HepG2 (cell line): ENCODE measurements around the gene LRRC28.

Source experiments
- MAFG ChIP-seq: sonication (generic); formaldehyde crosslinking; IDR thresholded peaks from 2 replicates; pipeline ENCODE4 v1.5.1; 2020; ENCODE audit warnings: mild to moderate bottlenecking, missing genetic modification reagents
- MEF2D ChIP-seq: sonication (generic); formaldehyde crosslinking; IDR thresholded peaks from 2 replicates; pipeline ENCODE4 v1.5.1; 2020; ENCODE audit warnings: mild to moderate bottlenecking, missing genetic modification reagents
- SIN3A ChIP-seq: IDR thresholded peaks from 2 replicates; pipeline ENCODE4 v1.6.1; 2011; ENCODE audit warnings: low read depth, mild to moderate bottlenecking, control low read depth, low read length, borderline replicate concordance
- TAF1 ChIP-seq: sonication (generic); formaldehyde crosslinking; IDR thresholded peaks from 2 replicates; pipeline ENCODE4 v1.4.0; 2020; ENCODE audit warnings: missing genetic modification reagents
- YY1 ChIP-seq: IDR thresholded peaks from 2 replicates; pipeline ENCODE4 v1.6.1; 2011; ENCODE audit warnings: low read length, low read depth, moderate library complexity, mild to moderate bottlenecking; ENCODE audit not compliant: insufficient read depth, insufficient replicate concordance
- ZMYM4 ChIP-seq: sonication (generic); formaldehyde crosslinking; IDR thresholded peaks from 2 replicates; pipeline ENCODE4 v1.8.1; 2023; ENCODE audit warnings: mild to moderate bottlenecking, missing genetic modification reagents
- ZNF10 ChIP-seq: sonication (generic); formaldehyde crosslinking; IDR thresholded peaks from 2 replicates; pipeline ENCODE4 v1.4.0; 2020; ENCODE audit warnings: mild to moderate bottlenecking, low read depth, missing genetic modification reagents, borderline replicate concordance
- ZSCAN9 ChIP-seq: IDR thresholded peaks from 2 replicates; pipeline ENCODE4 v1.6.1; 2016; ENCODE audit warnings: borderline replicate concordance
- TF ChIP-seq, protein P1 (sequence below): sonication (generic); formaldehyde crosslinking; IDR thresholded peaks from 2 replicates; pipeline ENCODE4 v1.4.0; 2020; ENCODE audit warnings: missing genetic modification reagents
- TF ChIP-seq, protein P2 (sequence below), 2 experiments: IDR thresholded peaks; 2 replicates each; pipeline ENCODE4 v1.6.1; 2011 to 2012; ENCODE audit warnings: low read length in 2 of 2, borderline replicate concordance in 1 of 2, low read depth in 1 of 2, mild to moderate bottlenecking in 1 of 2, moderate library complexity in 1 of 2

- TF ChIP-seq ZMYM4 (no peak), ZSCAN9 (CRISPR knock-in tag) (no peak), MEF2D (CRISPR knock-in tag) (no peak), TAF1 (CRISPR knock-in tag) (no peak), MAFG (CRISPR knock-in tag) (no peak), SIN3A (no peak), YY1 (no peak), ZNF10 (CRISPR knock-in tag) (no peak)
- TF ChIP-seq, protein P1, sequence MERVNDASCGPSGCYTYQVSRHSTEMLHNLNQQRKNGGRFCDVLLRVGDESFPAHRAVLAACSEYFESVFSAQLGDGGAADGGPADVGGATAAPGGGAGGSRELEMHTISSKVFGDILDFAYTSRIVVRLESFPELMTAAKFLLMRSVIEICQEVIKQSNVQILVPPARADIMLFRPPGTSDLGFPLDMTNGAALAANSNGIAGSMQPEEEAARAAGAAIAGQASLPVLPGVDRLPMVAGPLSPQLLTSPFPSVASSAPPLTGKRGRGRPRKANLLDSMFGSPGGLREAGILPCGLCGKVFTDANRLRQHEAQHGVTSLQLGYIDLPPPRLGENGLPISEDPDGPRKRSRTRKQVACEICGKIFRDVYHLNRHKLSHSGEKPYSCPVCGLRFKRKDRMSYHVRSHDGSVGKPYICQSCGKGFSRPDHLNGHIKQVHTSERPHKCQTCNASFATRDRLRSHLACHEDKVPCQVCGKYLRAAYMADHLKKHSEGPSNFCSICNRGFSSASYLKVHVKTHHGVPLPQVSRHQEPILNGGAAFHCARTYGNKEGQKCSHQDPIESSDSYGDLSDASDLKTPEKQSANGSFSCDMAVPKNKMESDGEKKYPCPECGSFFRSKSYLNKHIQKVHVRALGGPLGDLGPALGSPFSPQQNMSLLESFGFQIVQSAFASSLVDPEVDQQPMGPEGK (CRISPR knock-in tag): no peak
- TF ChIP-seq, protein P2, sequence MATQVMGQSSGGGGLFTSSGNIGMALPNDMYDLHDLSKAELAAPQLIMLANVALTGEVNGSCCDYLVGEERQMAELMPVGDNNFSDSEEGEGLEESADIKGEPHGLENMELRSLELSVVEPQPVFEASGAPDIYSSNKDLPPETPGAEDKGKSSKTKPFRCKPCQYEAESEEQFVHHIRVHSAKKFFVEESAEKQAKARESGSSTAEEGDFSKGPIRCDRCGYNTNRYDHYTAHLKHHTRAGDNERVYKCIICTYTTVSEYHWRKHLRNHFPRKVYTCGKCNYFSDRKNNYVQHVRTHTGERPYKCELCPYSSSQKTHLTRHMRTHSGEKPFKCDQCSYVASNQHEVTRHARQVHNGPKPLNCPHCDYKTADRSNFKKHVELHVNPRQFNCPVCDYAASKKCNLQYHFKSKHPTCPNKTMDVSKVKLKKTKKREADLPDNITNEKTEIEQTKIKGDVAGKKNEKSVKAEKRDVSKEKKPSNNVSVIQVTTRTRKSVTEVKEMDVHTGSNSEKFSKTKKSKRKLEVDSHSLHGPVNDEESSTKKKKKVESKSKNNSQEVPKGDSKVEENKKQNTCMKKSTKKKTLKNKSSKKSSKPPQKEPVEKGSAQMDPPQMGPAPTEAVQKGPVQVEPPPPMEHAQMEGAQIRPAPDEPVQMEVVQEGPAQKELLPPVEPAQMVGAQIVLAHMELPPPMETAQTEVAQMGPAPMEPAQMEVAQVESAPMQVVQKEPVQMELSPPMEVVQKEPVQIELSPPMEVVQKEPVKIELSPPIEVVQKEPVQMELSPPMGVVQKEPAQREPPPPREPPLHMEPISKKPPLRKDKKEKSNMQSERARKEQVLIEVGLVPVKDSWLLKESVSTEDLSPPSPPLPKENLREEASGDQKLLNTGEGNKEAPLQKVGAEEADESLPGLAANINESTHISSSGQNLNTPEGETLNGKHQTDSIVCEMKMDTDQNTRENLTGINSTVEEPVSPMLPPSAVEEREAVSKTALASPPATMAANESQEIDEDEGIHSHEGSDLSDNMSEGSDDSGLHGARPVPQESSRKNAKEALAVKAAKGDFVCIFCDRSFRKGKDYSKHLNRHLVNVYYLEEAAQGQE (IDR thresholded peaks at IDR 0.05; ENCODE audit: borderline replicate concordance in 1 of 2, low read depth in 1 of 2, low read length in 2 of 2): no peak
Observed at GRCh38 chr15:99366013-99366412, 114.7 kb downstream of the LRRC28 start.
